Endodermal cell (in vitro differentiated cells): ENCODE data around the gene ITPRID2. TPM values are rescaled to one million over a fixed set of nuclear protein-coding genes. Genes with fewer than 3 reads are reported as not detected.
A peak's percentile ranks its signal among the peaks of the same experiment; 100 is the strongest.

ENCODE experiments used
- DNase-seq: peaks from one replicate; pipeline ENCODE4 v3.0.0-alpha.2; 2017
- H3K27ac ChIP-seq: 2 replicates; pipeline ENCODE4 v1.5.1; 2013; ENCODE audit warnings: mild to moderate bottlenecking, low read depth, low read length, moderate library complexity
- H3K27me3 ChIP-seq: 2 replicates; pipeline ENCODE4 v1.6.1; 2013; ENCODE audit warnings: mild to moderate bottlenecking, low read length, moderate library complexity; ENCODE audit not compliant: insufficient read depth, control insufficient read depth, poor library complexity, severe bottlenecking
- H3K36me3 ChIP-seq: 2 replicates; pipeline ENCODE4 v1.7.0; 2013; ENCODE audit warnings: mild to moderate bottlenecking, low read length, moderate library complexity; ENCODE audit not compliant: control insufficient read depth, insufficient read depth
- H3K4me1 ChIP-seq: one replicate; pipeline ENCODE4 v1.7.0; 2013; ENCODE audit warnings: low read length; ENCODE audit not compliant: control insufficient read depth, insufficient read depth
- H3K4me3 ChIP-seq: 2 replicates; pipeline ENCODE4 v1.5.1; 2013; ENCODE audit warnings: mild to moderate bottlenecking, low read length, moderate library complexity
- H3K9ac ChIP-seq: 2 replicates; pipeline ENCODE4 v1.6.1; 2013; ENCODE audit warnings: mild to moderate bottlenecking, low read length, moderate library complexity; ENCODE audit not compliant: poor library complexity, severe bottlenecking; ENCODE audit errors: extremely low read depth
- H3K9me3 ChIP-seq: 2 replicates; pipeline ENCODE4 v1.6.1; 2013; ENCODE audit warnings: mild to moderate bottlenecking, low read length, moderate library complexity; ENCODE audit not compliant: control insufficient read depth
- H3K27ac Mint-ChIP-seq: 2 replicates; pipeline ENCODE4 v1.8.0; 2020; ENCODE audit warnings: mixed read lengths
- H3K27me3 Mint-ChIP-seq: 2 replicates; pipeline ENCODE4 v1.8.0; 2021; ENCODE audit warnings: mild to moderate bottlenecking, mixed read lengths; ENCODE audit not compliant: insufficient read depth
- H3K36me3 Mint-ChIP-seq: 2 replicates; pipeline ENCODE4 v1.8.0; 2020; ENCODE audit warnings: low read depth, mixed read lengths
- H3K4me1 Mint-ChIP-seq: 2 replicates; pipeline ENCODE4 v1.8.0; 2020; ENCODE audit warnings: mixed read lengths
- H3K4me3 Mint-ChIP-seq: 2 replicates; pipeline ENCODE4 v1.8.0; 2020; ENCODE audit warnings: mild to moderate bottlenecking, moderate library complexity, mixed read lengths
- H3K9me3 Mint-ChIP-seq: 2 replicates; pipeline ENCODE4 v1.8.0; 2020; ENCODE audit warnings: mild to moderate bottlenecking, mixed read lengths
- WGBS, 2 experiments: methylation state at CpG; one replicate each; pipeline versions ENCODE4 v1.1.5 to v1.1.7; 2013; ENCODE audit warnings: missing lambda C conversion rate in 2 of 2, mixed read lengths in 1 of 2; ENCODE audit not compliant: insufficient coverage in 1 of 2, insufficient read length in 1 of 2; 5-methylcytosine and 5-hydroxymethylcytosine counted together
- long read RNA-seq, 4 experiments: library from polyadenylated mRNA in 2 of 4; library from RNA in 1 of 4; library from capped mRNA in 1 of 4; stranded (forward) in 3 of 4; unstranded in 1 of 4; transcript quantifications; one replicate each; pipeline ENCODE4 v2.0.0, GENCODE V29; 2020 to 2021; ENCODE audit warnings: inconsistent platforms in 1 of 4
- polyA plus RNA-seq, 2 experiments: library from polyadenylated mRNA; stranded (reverse); fragments of 50-300 nt; gene quantifications; one replicate each; pipeline ENCODE4 v1.2.3, GENCODE V29; 2013
- total RNA-seq, 2 donors: library from RNA; stranded (reverse); fragmentation: NEBNext Ultra II Directional in 1 of 2; extraction: Animal tissue kit (Norgen Biotek cat#: 25700) in 1 of 2; gene quantifications; 2 replicates in 1 of 2; 3 replicates in 1 of 2; pipeline ENCODE4 v1.2.1, GENCODE V29; 2021
- TF ChIP-seq, protein P1 (sequence below): fragments of 200-600 bp; sonication (generic); conservative IDR thresholded peaks from 2 replicates; pipeline ENCODE4 v1.5.0; 2021; ENCODE audit warnings: antibody characterized with exemption, mild to moderate bottlenecking

Gene ITPRID2
- 10 to 100 TPM; 28.9 to 30.4 TPM for total RNA-seq
- 76.9 TPM for polyA plus RNA-seq (2013, experiment 1 of 2)
- polyA plus RNA-seq (2013, experiment 2 of 2): 106 TPM
- long read RNA-seq, experiment 1, full-length matches to known transcripts: 1 of 8 reads
- long read RNA-seq, experiment 1, partial matches to known transcripts: 3 of 8 reads
- long read RNA-seq, experiment 1, other reads (novel, unspliced or antisense): 4 of 8 reads
- long read RNA-seq, experiment 2, full-length matches to known transcripts: 10 of 29 reads
- long read RNA-seq, experiment 2, partial matches to known transcripts: 5 of 29 reads
- long read RNA-seq, experiment 2, other reads (novel, unspliced or antisense): 14 of 29 reads
- long read RNA-seq, experiment 3, full-length matches to known transcripts: 18 of 45 reads
- long read RNA-seq, experiment 3, partial matches to known transcripts: 17 of 45 reads
- long read RNA-seq, experiment 3, other reads (novel, unspliced or antisense): 10 of 45 reads
- long read RNA-seq, experiment 4, partial matches to known transcripts: 2 of 2 reads
- long read RNA-seq, experiment 4, other reads (novel, unspliced or antisense): 0 of 2 reads

DNA sequence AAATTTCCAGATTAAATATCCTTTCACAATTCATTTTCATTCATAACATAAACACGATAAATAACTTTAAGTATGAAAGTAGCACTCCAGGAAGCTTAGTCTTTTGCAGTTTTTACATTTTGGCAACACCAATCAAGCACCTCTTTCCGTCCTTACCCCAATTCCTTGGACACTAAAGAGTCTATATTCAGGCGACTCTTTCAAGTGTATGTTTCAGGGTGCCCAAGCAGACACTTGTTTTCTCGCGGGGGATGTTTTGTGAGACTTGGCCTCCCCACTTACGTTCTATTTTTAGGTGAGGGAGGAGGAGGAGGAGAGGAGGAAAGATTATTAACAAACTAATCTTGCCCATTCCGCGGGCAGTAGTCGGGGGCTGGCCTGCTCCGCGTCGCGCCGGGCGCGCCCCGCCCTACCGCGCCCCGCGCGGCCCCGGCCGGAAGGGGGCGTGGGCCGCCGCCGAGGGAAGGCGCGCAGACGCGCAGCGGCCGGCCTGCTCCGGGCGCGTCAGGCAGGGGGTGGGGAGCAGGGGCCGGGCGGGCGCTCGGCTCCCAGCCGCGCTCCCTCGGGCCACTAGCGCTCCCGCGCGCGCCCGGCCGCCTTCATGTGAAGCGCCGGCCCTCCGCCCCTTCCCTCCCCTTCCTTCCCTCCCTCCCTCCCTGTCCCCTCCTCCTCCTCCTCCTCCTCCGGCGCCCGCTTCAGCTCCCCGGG lies at the start of gene ITPRID2:
TSS of gene ITPRID2 (plus strand) at position 473 of the 708 bp plus-strand sequence. CDS start 337 bp downstream, outside the sequence.
- peaks cover under 1% of the 10 kb centered on the region for H3K36me3 ChIP-seq

DNA sequence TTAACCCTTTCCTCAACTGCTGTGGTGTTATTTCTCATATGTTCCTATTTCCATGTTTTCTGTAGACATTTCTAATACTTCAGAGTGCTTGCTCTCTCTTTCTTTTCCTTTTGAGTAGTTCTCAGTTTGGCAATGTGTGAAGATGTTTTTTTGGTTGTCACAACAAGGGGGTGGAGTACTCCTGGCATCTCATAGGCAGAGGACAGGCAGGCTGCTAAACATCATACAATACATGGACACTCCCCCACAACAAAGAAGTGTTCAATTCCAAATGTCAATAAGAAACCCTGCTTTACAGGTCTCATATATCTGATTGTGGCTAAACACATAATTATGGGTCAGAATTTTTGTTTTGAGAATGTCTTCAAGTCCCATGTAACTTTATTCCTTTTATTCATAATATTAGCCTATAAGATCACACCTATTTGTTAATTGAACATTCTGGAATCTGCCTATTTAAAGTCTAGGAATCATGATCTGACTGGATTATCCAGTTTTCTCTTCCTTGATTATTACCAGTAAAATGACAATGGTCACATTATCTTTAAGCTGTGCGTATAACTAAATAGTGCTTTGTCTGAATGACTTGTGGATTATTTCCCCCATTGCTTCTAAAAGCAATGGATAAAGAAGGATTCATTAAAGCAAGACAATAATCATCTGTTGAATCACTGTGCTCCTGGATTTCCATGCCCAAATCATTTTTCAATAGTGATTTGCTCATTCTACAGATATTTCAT lies 46.8 kb upstream of the ITPRID2 start:
- H3K9ac ChIP-seq: no peak overlapping the region
- H3K27me3 ChIP-seq: no peaks in the 10 kb centered on the region
- Mint-ChIP-seq H3K36me3 (no peaks in the 10 kb centered on the region), H3K27ac (no peak overlapping the region), H3K9me3 (no peaks in the 10 kb centered on the region), H3K4me1 (peaks cover 6% of the 10 kb centered on the region), H3K4me3 (no peak overlapping the region), H3K27me3 (no peaks in the 10 kb centered on the region)
- H3K4me3 ChIP-seq: no peak overlapping the region
- H3K27ac ChIP-seq: no peak overlapping the region
- TF ChIP-seq, protein P1, sequence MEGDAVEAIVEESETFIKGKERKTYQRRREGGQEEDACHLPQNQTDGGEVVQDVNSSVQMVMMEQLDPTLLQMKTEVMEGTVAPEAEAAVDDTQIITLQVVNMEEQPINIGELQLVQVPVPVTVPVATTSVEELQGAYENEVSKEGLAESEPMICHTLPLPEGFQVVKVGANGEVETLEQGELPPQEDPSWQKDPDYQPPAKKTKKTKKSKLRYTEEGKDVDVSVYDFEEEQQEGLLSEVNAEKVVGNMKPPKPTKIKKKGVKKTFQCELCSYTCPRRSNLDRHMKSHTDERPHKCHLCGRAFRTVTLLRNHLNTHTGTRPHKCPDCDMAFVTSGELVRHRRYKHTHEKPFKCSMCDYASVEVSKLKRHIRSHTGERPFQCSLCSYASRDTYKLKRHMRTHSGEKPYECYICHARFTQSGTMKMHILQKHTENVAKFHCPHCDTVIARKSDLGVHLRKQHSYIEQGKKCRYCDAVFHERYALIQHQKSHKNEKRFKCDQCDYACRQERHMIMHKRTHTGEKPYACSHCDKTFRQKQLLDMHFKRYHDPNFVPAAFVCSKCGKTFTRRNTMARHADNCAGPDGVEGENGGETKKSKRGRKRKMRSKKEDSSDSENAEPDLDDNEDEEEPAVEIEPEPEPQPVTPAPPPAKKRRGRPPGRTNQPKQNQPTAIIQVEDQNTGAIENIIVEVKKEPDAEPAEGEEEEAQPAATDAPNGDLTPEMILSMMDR: no peak
- no peak for DNase-seq
- H3K36me3 ChIP-seq: no peaks in the 10 kb centered on the region
- 94 to 100% methylated on average over 1 of the region's 1 CpG for WGBS, 2 experiments
- H3K4me1 ChIP-seq: no peaks in the 10 kb centered on the region
- H3K9me3 ChIP-seq: no peaks in the 10 kb centered on the region

More for the DNA sequence above, at the start of gene ITPRID2:
- peak; percentile 90 for DNase-seq
- TF ChIP-seq, protein P1: peak; percentile 42
- H3K4me1 Mint-ChIP-seq: peaks cover 19% of the 10 kb centered on the region
- Histone ChIP-seq H3K9me3 (no peaks in the 10 kb centered on the region), H3K4me1 (no peaks in the 10 kb centered on the region), H3K27me3 (no peaks in the 10 kb centered on the region), H3K27ac (peak within 1 kb of the TSS; percentile 78), H3K9ac (peak within 1 kb of the TSS; percentile 32), H3K4me3 (peak within 1 kb of the TSS; percentile 85)
- H3K27me3 Mint-ChIP-seq: peaks cover 2% of the 10 kb centered on the region
- no peaks in the 10 kb centered on the region for H3K36me3 Mint-ChIP-seq
- H3K27ac Mint-ChIP-seq: peak within 1 kb of the TSS; percentile 98
- H3K4me3 Mint-ChIP-seq: peak within 1 kb of the TSS; percentile 83
- WGBS, 2 experiments: 2 to 8% methylated on average over 16 to 57 of the region's 58 CpGs
- no peaks in the 10 kb centered on the region for H3K9me3 Mint-ChIP-seq
